ENCODE data around the gene CLBA1. TPM values are rescaled to one million over a fixed set of nuclear protein-coding genes. Genes with fewer than 3 reads are reported as not detected.
"Not testable (repeated sequence)": the region's sequence is repeated elsewhere in the genome, so short reads cannot be mapped to it uniquely, and the experiment has no call there.

CLBA1 gene
- total RNA-seq, 1 experiment from 2014 or later, result 24.3 TPM

DNA sequence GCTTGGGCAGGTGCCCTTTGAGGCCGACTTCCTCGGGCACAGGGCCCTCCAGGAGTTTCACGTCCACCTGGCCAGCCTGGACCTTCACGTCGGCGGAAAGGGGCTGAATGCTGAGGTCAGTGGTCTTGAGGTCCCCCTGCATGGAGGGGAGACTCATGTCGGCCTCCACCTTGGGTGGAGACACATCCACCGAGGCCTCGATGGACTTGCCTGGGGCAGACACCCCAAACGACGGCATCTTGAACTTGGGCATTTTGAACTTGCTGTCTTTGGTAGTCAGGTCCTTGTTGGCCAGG is 36.9 kb upstream of the CLBA1 start:
- peaks cover 6% of the 10 kb centered on the region for H3K9me3 Mint-ChIP-seq (ENCODE audit: unreplicated experiment)
- H3K27ac Mint-ChIP-seq (ENCODE audit: low read depth, unreplicated experiment), result no peak overlapping the region
- intact Hi-C loops (cut with micrococcal nuclease), result no loop called here
- H3K4me1 Mint-ChIP-seq (ENCODE audit: insufficient read depth, unreplicated experiment), result no peaks in the 10 kb centered on the region
- CTCF ChIA-PET, result no interaction called here
- H3K4me3 Mint-ChIP-seq (ENCODE audit: unreplicated experiment), result no peak overlapping the region
- DNase-seq (ENCODE audit: unreplicated experiment), result no peak
- H3K27me3 Mint-ChIP-seq (ENCODE audit: insufficient read depth, unreplicated experiment), result no peaks in the 10 kb centered on the region
- POLR2A ChIA-PET, result no interaction called here
- no TSS peak for BruUV-seq (replicated peaks)
- peaks cover 100% of the 10 kb centered on the region for H3K36me3 Mint-ChIP-seq (ENCODE audit: insufficient read depth, unreplicated experiment)
- TF ChIP-seq, protein P1, sequence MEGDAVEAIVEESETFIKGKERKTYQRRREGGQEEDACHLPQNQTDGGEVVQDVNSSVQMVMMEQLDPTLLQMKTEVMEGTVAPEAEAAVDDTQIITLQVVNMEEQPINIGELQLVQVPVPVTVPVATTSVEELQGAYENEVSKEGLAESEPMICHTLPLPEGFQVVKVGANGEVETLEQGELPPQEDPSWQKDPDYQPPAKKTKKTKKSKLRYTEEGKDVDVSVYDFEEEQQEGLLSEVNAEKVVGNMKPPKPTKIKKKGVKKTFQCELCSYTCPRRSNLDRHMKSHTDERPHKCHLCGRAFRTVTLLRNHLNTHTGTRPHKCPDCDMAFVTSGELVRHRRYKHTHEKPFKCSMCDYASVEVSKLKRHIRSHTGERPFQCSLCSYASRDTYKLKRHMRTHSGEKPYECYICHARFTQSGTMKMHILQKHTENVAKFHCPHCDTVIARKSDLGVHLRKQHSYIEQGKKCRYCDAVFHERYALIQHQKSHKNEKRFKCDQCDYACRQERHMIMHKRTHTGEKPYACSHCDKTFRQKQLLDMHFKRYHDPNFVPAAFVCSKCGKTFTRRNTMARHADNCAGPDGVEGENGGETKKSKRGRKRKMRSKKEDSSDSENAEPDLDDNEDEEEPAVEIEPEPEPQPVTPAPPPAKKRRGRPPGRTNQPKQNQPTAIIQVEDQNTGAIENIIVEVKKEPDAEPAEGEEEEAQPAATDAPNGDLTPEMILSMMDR (IDR thresholded peaks at IDR 0.05; ENCODE audit: unreplicated experiment), result no peak

DNA sequence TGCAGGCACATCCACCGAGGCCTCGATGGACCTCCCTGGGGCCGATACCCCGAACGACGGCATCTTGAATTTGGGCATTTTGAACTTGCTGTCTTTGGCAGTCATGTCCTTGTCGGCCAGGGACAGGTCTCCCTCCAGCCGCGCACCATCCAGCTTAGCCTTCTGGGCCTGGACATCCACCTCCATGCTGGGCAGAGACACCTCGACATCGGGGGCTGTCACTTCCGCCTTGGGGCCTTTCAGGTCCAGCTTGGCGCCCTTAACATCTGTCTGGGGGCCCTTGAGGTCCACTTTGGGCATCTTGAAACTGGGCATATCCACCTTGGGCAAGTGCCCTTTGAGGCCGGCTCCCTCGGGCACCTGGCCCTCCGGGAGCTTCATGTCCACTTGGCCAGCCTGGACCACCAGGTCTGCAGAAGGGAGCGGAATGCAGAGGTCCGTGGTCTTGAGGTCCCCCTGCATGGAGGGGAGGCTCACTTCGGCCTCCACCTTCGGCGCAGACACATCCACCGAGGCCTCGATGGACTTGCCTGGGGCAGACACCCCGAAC is 36.1 kb upstream of the CLBA1 start:
- BruUV-seq (replicated peaks); POLR2A ChIA-PET; H3K9me3 Mint-ChIP-seq (ENCODE audit: unreplicated experiment): not testable (repeated sequence)

DNA sequence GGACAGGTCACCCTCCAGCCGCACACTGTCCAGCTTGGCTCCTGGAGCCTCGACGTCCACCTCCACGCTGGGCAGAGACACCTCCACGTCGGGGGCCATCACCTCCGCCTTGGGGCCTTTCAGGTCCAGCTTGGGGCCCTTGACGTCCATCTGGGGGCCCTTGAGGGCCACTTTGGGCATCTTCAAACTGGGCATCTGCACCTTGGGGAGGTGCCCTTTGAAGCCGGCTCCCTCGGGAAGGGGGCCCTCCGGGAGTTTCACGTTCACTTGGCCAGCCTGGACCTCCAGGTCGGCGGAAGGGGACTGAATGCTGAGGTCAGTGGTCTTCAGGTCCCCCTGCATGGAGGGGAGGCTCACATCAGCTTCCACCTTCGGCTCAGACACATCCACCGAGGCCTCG is 35.6 kb upstream of the CLBA1 start:
- no peaks in the 10 kb centered on the region for H3K27me3 Mint-ChIP-seq (ENCODE audit: insufficient read depth, unreplicated experiment)
- no peak for DNase-seq (ENCODE audit: unreplicated experiment)
- H3K9me3 Mint-ChIP-seq (ENCODE audit: unreplicated experiment), result peaks cover 8% of the 10 kb centered on the region
- ChIA-PET POLR2A (no interaction called here), CTCF (interaction anchor here (0.7 kb wide), 1 partner anchor 241 kb away, joined by 3 read pairs; no protein-coding TSS in a partner anchor)
- TF ChIP-seq, protein P1 (IDR thresholded peaks at IDR 0.05; ENCODE audit: unreplicated experiment), result no peak
- no peaks in the 10 kb centered on the region for H3K4me1 Mint-ChIP-seq (ENCODE audit: insufficient read depth, unreplicated experiment)
- H3K36me3 Mint-ChIP-seq (ENCODE audit: insufficient read depth, unreplicated experiment), result peaks cover 100% of the 10 kb centered on the region
- intact Hi-C loops (cut with micrococcal nuclease), result no loop called here
- H3K4me3 Mint-ChIP-seq (ENCODE audit: unreplicated experiment), result no peak overlapping the region
- no TSS peak for BruUV-seq (replicated peaks)
- no peak overlapping the region for H3K27ac Mint-ChIP-seq (ENCODE audit: low read depth, unreplicated experiment)

More for the DNA sequence above, 36.1 kb upstream of the CLBA1 start:
- CTCF ChIA-PET; H3K27me3 Mint-ChIP-seq (ENCODE audit: insufficient read depth, unreplicated experiment); H3K4me1 Mint-ChIP-seq (ENCODE audit: insufficient read depth, unreplicated experiment); DNase-seq (ENCODE audit: unreplicated experiment); H3K27ac Mint-ChIP-seq (ENCODE audit: low read depth, unreplicated experiment); intact Hi-C loops (cut with micrococcal nuclease); H3K4me3 Mint-ChIP-seq (ENCODE audit: unreplicated experiment): not testable (repeated sequence)
- peaks cover 100% of the 10 kb centered on the region for H3K36me3 Mint-ChIP-seq (ENCODE audit: insufficient read depth, unreplicated experiment)

DNA sequence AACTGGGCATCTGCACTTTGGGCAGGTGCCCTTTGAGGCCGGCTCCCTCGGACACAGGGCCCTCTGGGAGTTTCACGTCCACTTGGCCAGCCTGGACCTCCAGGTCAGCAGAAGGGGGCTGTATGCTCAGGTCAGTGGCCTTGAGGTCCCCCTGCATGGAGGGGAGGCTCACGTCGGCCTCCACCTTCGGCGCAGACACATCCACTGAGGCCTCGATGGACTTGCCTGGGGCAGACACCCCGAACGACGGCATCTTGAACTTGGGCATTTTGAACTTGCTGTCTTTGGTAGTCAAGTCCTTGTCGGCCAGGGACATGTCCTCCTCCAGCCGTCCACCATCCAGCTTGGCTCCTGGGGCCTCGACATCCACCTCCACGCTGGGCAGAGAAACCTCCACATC is 34.9 kb upstream of the CLBA1 start:
- H3K27me3 Mint-ChIP-seq (ENCODE audit: insufficient read depth, unreplicated experiment); H3K27ac Mint-ChIP-seq (ENCODE audit: low read depth, unreplicated experiment); intact Hi-C loops (cut with micrococcal nuclease); H3K9me3 Mint-ChIP-seq (ENCODE audit: unreplicated experiment); H3K4me1 Mint-ChIP-seq (ENCODE audit: insufficient read depth, unreplicated experiment); DNase-seq (ENCODE audit: unreplicated experiment); POLR2A ChIA-PET; H3K4me3 Mint-ChIP-seq (ENCODE audit: unreplicated experiment); BruUV-seq (replicated peaks): not testable (repeated sequence)
- CTCF ChIA-PET, result interaction anchor here (0.7 kb wide), 1 partner anchor 242 kb away, joined by 3 read pairs; no protein-coding TSS in a partner anchor
- H3K36me3 Mint-ChIP-seq (ENCODE audit: insufficient read depth, unreplicated experiment), result peaks cover 100% of the 10 kb centered on the region

DNA sequence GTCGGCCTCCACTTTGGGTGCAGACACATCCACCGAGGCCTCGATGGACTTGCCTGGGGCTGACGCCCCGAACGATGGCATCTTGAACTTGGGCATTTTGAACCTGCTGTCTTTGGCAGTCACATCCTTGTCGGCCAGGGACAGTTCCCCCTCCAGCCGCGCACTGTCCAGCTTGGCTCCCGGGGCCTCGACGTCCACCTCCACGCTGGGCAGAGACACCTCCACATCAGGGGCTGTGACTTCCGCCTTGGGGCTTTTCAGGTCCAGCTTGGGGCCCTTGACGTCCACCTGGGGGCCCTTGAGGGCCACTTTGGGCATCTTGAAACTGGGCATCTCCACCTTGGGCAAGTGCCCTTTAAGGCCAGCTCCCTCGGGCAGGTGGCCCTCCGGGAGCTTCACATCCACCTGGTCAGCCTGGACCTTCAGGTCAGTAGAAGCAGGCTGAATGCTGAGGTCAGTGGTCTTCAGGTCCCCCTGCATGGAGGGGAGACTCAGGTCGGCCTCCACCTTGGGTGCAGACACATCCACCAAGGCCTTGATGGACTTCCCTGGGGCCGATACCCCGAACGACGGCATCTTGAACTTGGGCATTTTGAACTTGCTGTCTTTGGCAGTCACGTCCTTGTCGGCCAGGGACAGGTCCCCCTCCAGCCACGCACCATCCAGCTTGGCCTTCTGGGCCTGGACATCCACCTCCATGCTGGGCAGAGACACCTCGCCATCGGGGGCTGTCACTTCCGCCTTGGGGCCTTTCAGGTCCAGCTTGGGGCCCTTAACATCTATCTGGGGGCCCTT is 33.5 kb upstream of the CLBA1 start:
- BruUV-seq (replicated peaks); DNase-seq (ENCODE audit: unreplicated experiment); H3K4me1 Mint-ChIP-seq (ENCODE audit: insufficient read depth, unreplicated experiment); H3K4me3 Mint-ChIP-seq (ENCODE audit: unreplicated experiment); H3K27ac Mint-ChIP-seq (ENCODE audit: low read depth, unreplicated experiment); intact Hi-C loops (cut with micrococcal nuclease); CTCF ChIA-PET; H3K9me3 Mint-ChIP-seq (ENCODE audit: unreplicated experiment); H3K27me3 Mint-ChIP-seq (ENCODE audit: insufficient read depth, unreplicated experiment): not testable (repeated sequence)
- H3K36me3 Mint-ChIP-seq (ENCODE audit: insufficient read depth, unreplicated experiment), result peaks cover 100% of the 10 kb centered on the region
- POLR2A ChIA-PET, result interaction anchor here (0.6 kb wide), 2 partner anchors 15 to 516 kb away, joined by 3 read pairs; no protein-coding TSS in a partner anchor
